ENCODE data around the gene PTPN13.

Gene PTPN13

GRCh38 chr4:86810847-86811246 lies 216.7 kb downstream of the PTPN13 start:
- peaks cover 7% of the 10 kb centered on the region for H3K4me1 ChIP-seq (ENCODE audit: insufficient read depth, low read length)
- H3K36me3 ChIP-seq (ENCODE audit: insufficient read depth, low read length): peaks cover 8% of the 10 kb centered on the region
- H3K9ac ChIP-seq (ENCODE audit: low read depth, low read length): no peak overlapping the region
- H3K9me3 ChIP-seq (ENCODE audit: control insufficient read depth, insufficient read depth, low read length): peaks cover 4% of the 10 kb centered on the region; the same call in 1 of the 2 replicates

- no peak overlapping the region for H3K9ac ChIP-seq (ENCODE audit: low read depth, low read length)
- peaks cover 7% of the 10 kb centered on the region; the same call in 1 of the 2 replicates for H3K36me3 ChIP-seq (ENCODE audit: insufficient read depth, low read length)
- H3K4me1 ChIP-seq (ENCODE audit: insufficient read depth, low read length): peaks cover 10% of the 10 kb centered on the region
- peaks cover 4% of the 10 kb centered on the region; the same call in 1 of the 2 replicates for H3K9me3 ChIP-seq (ENCODE audit: control insufficient read depth, insufficient read depth, low read length)
Measured at GRCh38 chr4:86815653-86816052, 221.5 kb downstream of the PTPN13 start.

DNA sequence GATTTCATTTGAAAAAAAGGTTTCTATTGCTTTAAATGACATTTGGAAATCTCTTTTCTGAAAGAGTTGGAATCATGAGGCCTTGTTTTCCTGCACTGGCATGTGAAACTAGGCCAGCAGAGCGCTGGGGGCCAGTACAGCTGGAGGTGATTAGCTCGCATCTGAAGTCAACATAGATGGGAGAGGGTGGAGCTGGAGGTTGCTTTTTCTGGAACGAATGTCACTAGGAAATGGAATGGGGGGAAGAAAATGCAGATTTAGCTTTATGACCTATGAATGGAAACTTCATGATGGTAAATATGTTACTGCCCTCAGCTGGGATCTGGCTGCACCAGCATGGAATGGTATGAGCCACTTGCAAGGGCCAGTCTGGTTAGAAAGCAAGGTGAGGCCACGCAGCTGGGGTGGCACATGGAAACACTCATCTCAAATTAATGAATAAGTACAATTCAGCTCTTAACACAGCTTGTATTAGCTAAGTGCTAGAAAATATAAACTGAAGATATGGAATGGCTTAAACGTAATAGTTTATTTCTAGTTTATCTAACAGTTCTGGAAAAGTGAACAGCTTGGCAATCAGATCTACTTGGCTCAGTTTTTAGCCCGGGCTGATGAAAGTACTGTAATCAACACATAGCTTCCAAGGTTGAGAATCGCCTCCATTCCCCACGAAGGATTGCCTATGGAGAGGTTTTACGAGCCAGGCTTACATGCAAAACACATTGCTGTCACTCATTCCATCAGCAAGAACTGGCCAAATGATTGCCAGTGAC lies 222.6 kb downstream of the PTPN13 start:
- 0 out of 2 replicates have a peak, but pooled peaks cover 7% of the 10 kb centered on the region for H3K4me1 ChIP-seq (ENCODE audit: insufficient read depth, low read length)
- H3K9ac ChIP-seq (ENCODE audit: low read depth, low read length): no peak overlapping the region
- peaks cover 4% of the 10 kb centered on the region; the same call in 1 of the 2 replicates for H3K9me3 ChIP-seq (ENCODE audit: control insufficient read depth, insufficient read depth, low read length)
- H3K36me3 ChIP-seq (ENCODE audit: insufficient read depth, low read length): no peaks in the 10 kb centered on the region

GRCh38 chr4:86818211-86818610 lies 224.1 kb downstream of the PTPN13 start:
- H3K4me1 ChIP-seq (ENCODE audit: insufficient read depth, low read length): 0 out of 2 replicates have a peak, but pooled peaks cover 7% of the 10 kb centered on the region
- H3K36me3 ChIP-seq (ENCODE audit: insufficient read depth, low read length): no peaks in the 10 kb centered on the region
- H3K9me3 ChIP-seq (ENCODE audit: control insufficient read depth, insufficient read depth, low read length): peaks cover 4% of the 10 kb centered on the region; the same call in 1 of the 2 replicates
- no peak overlapping the region for H3K9ac ChIP-seq (ENCODE audit: low read depth, low read length)

DNA sequence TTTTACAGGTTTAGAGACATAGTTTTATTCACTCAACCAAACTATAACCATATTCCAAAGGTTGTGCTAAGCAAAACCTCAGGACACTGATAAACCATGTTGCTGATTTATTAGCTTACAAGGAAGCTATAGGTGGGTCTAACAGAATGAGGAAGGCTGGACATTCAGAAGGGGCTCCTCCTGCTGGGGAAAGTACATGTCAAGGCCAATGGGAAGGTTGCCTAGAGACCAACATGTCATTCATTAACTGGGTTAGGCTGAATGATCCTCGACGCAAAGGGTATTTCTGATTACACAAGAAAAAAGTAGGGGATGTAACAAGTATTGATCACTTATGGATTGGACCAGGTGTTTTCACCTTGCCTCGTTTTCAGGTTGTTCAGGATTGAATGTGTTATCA lies 224.7 kb downstream of the PTPN13 start:
- no peaks in the 10 kb centered on the region for H3K36me3 ChIP-seq (ENCODE audit: insufficient read depth, low read length)
- peaks cover 4% of the 10 kb centered on the region; the same call in 1 of the 2 replicates for H3K9me3 ChIP-seq (ENCODE audit: control insufficient read depth, insufficient read depth, low read length)
- no peak overlapping the region for H3K9ac ChIP-seq (ENCODE audit: low read depth, low read length)
- 0 out of 2 replicates have a peak, but pooled peaks cover 7% of the 10 kb centered on the region for H3K4me1 ChIP-seq (ENCODE audit: insufficient read depth, low read length)

DNA sequence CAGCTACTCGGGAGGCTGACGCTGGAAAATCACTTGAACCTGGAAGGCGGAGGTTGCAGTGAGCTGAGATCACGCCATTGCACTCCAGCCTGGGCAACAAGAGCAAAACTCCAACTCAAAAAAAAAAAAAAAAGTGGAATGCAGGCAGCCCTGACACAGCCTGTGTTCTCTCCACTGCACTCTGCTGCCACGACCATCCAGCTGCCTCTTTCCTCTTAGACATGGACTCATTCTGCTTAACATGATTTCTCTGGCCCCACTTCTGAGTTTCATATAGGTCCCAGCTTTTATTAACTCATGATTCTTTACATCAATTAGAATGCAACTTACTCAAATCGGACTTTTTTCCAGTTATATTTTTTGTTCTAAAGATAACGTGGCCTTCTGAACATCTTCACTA lies 225.4 kb downstream of the PTPN13 start:
- Histone ChIP-seq H3K9ac (ENCODE audit: low read depth, low read length) (no peak overlapping the region), H3K4me1 (ENCODE audit: insufficient read depth, low read length) (0 out of 2 replicates have a peak, but pooled peaks cover 7% of the 10 kb centered on the region), H3K9me3 (ENCODE audit: control insufficient read depth, insufficient read depth, low read length) (peaks cover 4% of the 10 kb centered on the region; the same call in 1 of the 2 replicates), H3K36me3 (ENCODE audit: insufficient read depth, low read length) (no peaks in the 10 kb centered on the region)

DNA sequence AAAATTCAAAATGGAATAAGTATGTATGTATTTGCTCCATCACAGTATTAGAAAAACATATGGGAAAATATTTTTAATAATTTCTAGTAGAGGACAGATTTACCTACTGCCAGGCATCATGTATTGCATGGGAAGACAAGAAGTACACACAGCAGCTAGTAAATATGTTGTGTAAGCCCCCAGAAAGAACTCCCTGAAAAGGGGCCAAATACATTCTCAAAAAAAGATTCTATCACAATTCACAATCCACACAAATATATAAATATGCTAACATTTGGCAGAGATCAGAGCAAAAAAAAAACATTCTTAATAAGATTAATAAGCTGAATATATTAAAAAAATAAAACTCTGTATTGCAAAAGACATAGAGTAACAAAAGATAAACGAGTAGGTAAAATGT lies 227.0 kb downstream of the PTPN13 start:
- Histone ChIP-seq H3K9ac (ENCODE audit: low read depth, low read length) (no peak overlapping the region), H3K36me3 (ENCODE audit: insufficient read depth, low read length) (no peaks in the 10 kb centered on the region), H3K4me1 (ENCODE audit: insufficient read depth, low read length) (0 out of 2 replicates have a peak, but pooled peaks cover 7% of the 10 kb centered on the region), H3K9me3 (ENCODE audit: control insufficient read depth, insufficient read depth, low read length) (no peaks in the 10 kb centered on the region)

GRCh38 chr4:86822136-86822535 lies 228.0 kb downstream of the PTPN13 start:
- no peaks in the 10 kb centered on the region for H3K36me3 ChIP-seq (ENCODE audit: insufficient read depth, low read length)
- H3K4me1 ChIP-seq (ENCODE audit: insufficient read depth, low read length): 0 out of 2 replicates have a peak, but pooled peaks cover 7% of the 10 kb centered on the region
- H3K9ac ChIP-seq (ENCODE audit: low read depth, low read length): no peak overlapping the region
- H3K9me3 ChIP-seq (ENCODE audit: control insufficient read depth, insufficient read depth, low read length): no peaks in the 10 kb centered on the region

GRCh38 chr4:86825511-86825910 lies 231.4 kb downstream of the PTPN13 start:
- Histone ChIP-seq H3K9me3 (ENCODE audit: control insufficient read depth, insufficient read depth, low read length) (no peaks in the 10 kb centered on the region), H3K36me3 (ENCODE audit: insufficient read depth, low read length) (no peaks in the 10 kb centered on the region), H3K4me1 (ENCODE audit: insufficient read depth, low read length) (no peaks in the 10 kb centered on the region), H3K9ac (ENCODE audit: low read depth, low read length) (no peak overlapping the region)

DNA sequence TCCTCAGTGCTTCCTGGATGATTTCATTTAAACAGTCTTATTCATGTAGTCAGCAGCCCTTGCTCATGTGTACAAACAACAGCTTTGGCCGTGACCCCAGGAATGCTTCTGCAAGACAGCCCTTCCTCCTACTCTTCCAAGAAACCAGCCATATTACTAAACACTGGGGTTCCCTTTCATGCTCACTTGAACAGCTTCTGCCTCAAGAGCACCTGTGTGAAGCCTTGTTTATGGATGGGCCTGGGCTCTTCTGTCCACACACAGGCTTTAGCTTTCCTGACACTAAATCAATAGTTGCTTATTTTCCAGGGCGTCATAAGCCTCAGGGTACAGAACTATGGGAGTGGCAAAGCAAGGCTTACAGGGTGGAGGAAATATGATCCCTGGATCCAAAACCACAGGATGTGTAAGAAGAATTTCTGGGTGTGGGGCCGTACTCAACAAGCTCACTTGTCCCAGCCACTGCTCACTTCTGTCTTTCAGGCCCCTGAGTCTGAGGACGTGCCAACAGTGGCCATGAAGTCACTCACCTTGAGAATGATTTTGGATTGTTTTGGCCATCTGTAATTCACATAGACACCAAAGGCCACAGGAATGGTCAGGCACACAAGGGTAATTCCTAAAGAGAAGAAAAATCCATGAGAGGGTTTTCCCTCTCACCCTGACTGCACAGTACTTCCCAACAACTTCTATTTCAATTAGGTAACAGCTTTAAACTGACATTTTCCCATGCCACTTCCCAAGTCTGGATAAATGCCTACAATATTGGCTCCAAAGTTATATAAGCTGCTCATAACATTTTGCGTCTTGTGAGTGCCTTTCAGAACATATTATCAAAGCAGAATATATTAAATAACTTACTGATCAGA lies 237.4 kb downstream of the PTPN13 start:
- Histone ChIP-seq H3K9ac (ENCODE audit: low read depth, low read length) (no peak overlapping the region), H3K36me3 (ENCODE audit: insufficient read depth, low read length) (no peaks in the 10 kb centered on the region), H3K4me1 (ENCODE audit: insufficient read depth, low read length) (no peaks in the 10 kb centered on the region), H3K9me3 (ENCODE audit: control insufficient read depth, insufficient read depth, low read length) (no peaks in the 10 kb centered on the region)

- Histone ChIP-seq H3K36me3 (ENCODE audit: insufficient read depth, low read length) (no peaks in the 10 kb centered on the region), H3K9ac (ENCODE audit: low read depth, low read length) (no peak overlapping the region), H3K4me1 (ENCODE audit: insufficient read depth, low read length) (no peaks in the 10 kb centered on the region), H3K9me3 (ENCODE audit: control insufficient read depth, insufficient read depth, low read length) (no peaks in the 10 kb centered on the region)
Measured at GRCh38 chr4:86833615-86834014, 239.5 kb downstream of the PTPN13 start.

GRCh38 chr4:86834901-86835300 lies 240.8 kb downstream of the PTPN13 start:
- no peaks in the 10 kb centered on the region for H3K36me3 ChIP-seq (ENCODE audit: insufficient read depth, low read length)
- H3K9ac ChIP-seq (ENCODE audit: low read depth, low read length): no peak overlapping the region
- H3K4me1 ChIP-seq (ENCODE audit: insufficient read depth, low read length): no peaks in the 10 kb centered on the region
- H3K9me3 ChIP-seq (ENCODE audit: control insufficient read depth, insufficient read depth, low read length): no peaks in the 10 kb centered on the region

DNA sequence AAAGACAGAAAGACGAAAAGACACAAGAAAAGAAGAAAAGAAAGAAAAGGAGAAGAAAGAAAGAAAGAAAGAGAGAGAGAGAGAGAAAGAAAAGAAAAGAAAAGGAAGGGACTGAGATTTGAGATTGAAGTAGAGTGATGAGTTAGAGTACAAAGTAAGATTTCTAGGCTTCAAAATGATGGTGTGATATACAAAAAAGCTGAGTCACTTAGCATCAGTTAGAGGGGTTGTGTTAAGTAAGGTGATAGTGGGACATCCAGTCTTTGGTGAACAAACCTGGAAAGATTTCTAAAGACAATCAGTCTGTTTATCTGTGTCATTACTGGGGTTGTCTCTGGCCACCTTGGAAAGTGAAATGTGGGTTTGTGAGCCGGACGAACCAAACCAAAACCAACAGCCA lies 241.6 kb downstream of the PTPN13 start:
- H3K9me3 ChIP-seq (ENCODE audit: control insufficient read depth, insufficient read depth, low read length): no peaks in the 10 kb centered on the region
- H3K9ac ChIP-seq (ENCODE audit: low read depth, low read length): no peak overlapping the region
- H3K36me3 ChIP-seq (ENCODE audit: insufficient read depth, low read length): no peaks in the 10 kb centered on the region
- H3K4me1 ChIP-seq (ENCODE audit: insufficient read depth, low read length): no peaks in the 10 kb centered on the region

GRCh38 chr4:86837691-86838503 lies 243.8 kb downstream of the PTPN13 start:
- H3K9me3 ChIP-seq (ENCODE audit: control insufficient read depth, insufficient read depth, low read length): no peaks in the 10 kb centered on the region
- H3K9ac ChIP-seq (ENCODE audit: low read depth, low read length): no peak overlapping the region
- H3K4me1 ChIP-seq (ENCODE audit: insufficient read depth, low read length): no peaks in the 10 kb centered on the region
- no peaks in the 10 kb centered on the region for H3K36me3 ChIP-seq (ENCODE audit: insufficient read depth, low read length)
